H9 (cell line): ENCODE measurements around the gene AGTRAP. TPM values are rescaled to one million over a fixed set of nuclear protein-coding genes. Genes with fewer than 3 reads are reported as not detected.

Experiments used
- DNase-seq: peaks from one replicate; pipeline ENCODE4 v3.0.0-alpha.2; 2017
- H2AFZ ChIP-seq: one replicate; pipeline ENCODE4 v1.6.1; 2013; ENCODE audit warnings: mild to moderate bottlenecking, low read length, control low read depth, moderate library complexity
- H2AK5ac ChIP-seq: 2 replicates; pipeline ENCODE4 v1.6.1; 2013; ENCODE audit warnings: low read length, control low read depth, mixed read lengths; ENCODE audit not compliant: insufficient read length
- H2BK120ac ChIP-seq: one replicate; pipeline ENCODE4 v1.6.1; 2013; ENCODE audit warnings: low read depth, mild to moderate bottlenecking, low read length, control low read depth, inconsistent platforms; ENCODE audit not compliant: poor library complexity, severe bottlenecking
- H2BK12ac ChIP-seq: 2 replicates; pipeline ENCODE4 v1.6.1; 2013; ENCODE audit warnings: low read length, control low read depth, mixed read lengths, low read depth; ENCODE audit not compliant: insufficient read length
- H2BK15ac ChIP-seq: 2 replicates; pipeline ENCODE4 v1.6.1; 2013; ENCODE audit warnings: low read depth, low read length, control low read depth
- H2BK20ac ChIP-seq: one replicate; pipeline ENCODE4 v1.6.1; 2013; ENCODE audit warnings: low read depth, mild to moderate bottlenecking, low read length, control low read depth, inconsistent platforms; ENCODE audit not compliant: poor library complexity, severe bottlenecking
- H2BK5ac ChIP-seq: 2 replicates; pipeline ENCODE4 v1.6.1; 2013; ENCODE audit warnings: low read length, control low read depth, mixed read lengths; ENCODE audit not compliant: insufficient read length
- H3K14ac ChIP-seq: 2 replicates; pipeline ENCODE4 v1.6.1; 2013; ENCODE audit warnings: low read length, control low read depth; ENCODE audit not compliant: insufficient read depth
- H3K18ac ChIP-seq: 2 replicates; pipeline ENCODE4 v1.6.1; 2013; ENCODE audit warnings: low read depth, mild to moderate bottlenecking, mixed read lengths, low read length, control low read depth; ENCODE audit not compliant: insufficient read length
- H3K23ac ChIP-seq: 2 replicates; pipeline ENCODE4 v1.6.1; 2013; ENCODE audit warnings: low read length, control low read depth, mixed read lengths, low read depth; ENCODE audit not compliant: insufficient read length
- H3K23me2 ChIP-seq: 2 replicates; pipeline ENCODE4 v1.6.1; 2013; ENCODE audit warnings: low read depth, mild to moderate bottlenecking, mixed read lengths, low read length, control low read depth; ENCODE audit not compliant: insufficient read length, poor library complexity, severe bottlenecking
- H3K27ac ChIP-seq: 2 replicates; pipeline ENCODE4 v1.5.1; 2013; ENCODE audit warnings: low read length, control low read depth, mixed read lengths, low read depth; ENCODE audit not compliant: insufficient read length
- H3K27me3 ChIP-seq: 2 replicates; pipeline ENCODE4 v1.6.1; 2013; ENCODE audit warnings: low read length, control low read depth, inconsistent platforms; ENCODE audit not compliant: insufficient read depth
- H3K4ac ChIP-seq: 2 replicates; pipeline ENCODE4 v1.6.1; 2013; ENCODE audit warnings: low read depth, mild to moderate bottlenecking, control low read depth, inconsistent platforms, low read length, moderate library complexity
- H3K4me1 ChIP-seq: 2 replicates; pipeline ENCODE4 v1.6.1; 2013; ENCODE audit warnings: low read length, control low read depth, inconsistent platforms; ENCODE audit not compliant: insufficient read depth
- H3K4me2 ChIP-seq: 2 replicates; pipeline ENCODE4 v1.6.1; 2013; ENCODE audit warnings: low read length, control low read depth, mixed read lengths; ENCODE audit not compliant: insufficient read length, insufficient read depth
- H3K56ac ChIP-seq: 2 replicates; pipeline ENCODE4 v1.6.1; 2013; ENCODE audit warnings: low read depth, mild to moderate bottlenecking, mixed read lengths, low read length, control low read depth; ENCODE audit not compliant: insufficient read length
- H3K79me1 ChIP-seq: 2 replicates; pipeline ENCODE4 v1.6.1; 2013; ENCODE audit warnings: low read depth, mild to moderate bottlenecking, moderate library complexity, low read length, control low read depth, inconsistent platforms; ENCODE audit not compliant: insufficient read depth, poor library complexity, severe bottlenecking
- H3K79me2 ChIP-seq: 2 replicates; pipeline ENCODE4 v1.6.1; 2013; ENCODE audit warnings: low read length, control low read depth, inconsistent platforms; ENCODE audit not compliant: insufficient read depth
- H3K9ac ChIP-seq: 2 replicates; pipeline ENCODE4 v1.6.1; 2013; ENCODE audit warnings: low read length, control low read depth, mixed read lengths; ENCODE audit not compliant: insufficient read length; ENCODE audit errors: extremely low read depth
- H3K9me3 ChIP-seq: one replicate; pipeline ENCODE4 v1.6.1; 2013; ENCODE audit warnings: low read depth, low read length, inconsistent platforms; ENCODE audit not compliant: control insufficient read depth
- H3T11ph ChIP-seq: one replicate; pipeline ENCODE4 v1.6.1; 2013; ENCODE audit warnings: mild to moderate bottlenecking, low read length, control low read depth, inconsistent platforms
- H4K20me1 ChIP-seq: one replicate; pipeline ENCODE4 v1.6.1; 2013; ENCODE audit not compliant: control insufficient read depth, insufficient read length, insufficient read depth
- H4K5ac ChIP-seq: 2 replicates; pipeline ENCODE4 v1.6.1; 2013; ENCODE audit warnings: low read depth, mild to moderate bottlenecking, mixed read lengths, low read length, control low read depth; ENCODE audit not compliant: insufficient read length
- H4K8ac ChIP-seq: replicated peaks from 2 replicates; pipeline ENCODE4 v1.6.1; 2013; ENCODE audit warnings: low read length, control low read depth, mixed read lengths, low read depth; ENCODE audit not compliant: insufficient read length
- H4K91ac ChIP-seq: 2 replicates; pipeline ENCODE4 v1.6.1; 2013; ENCODE audit warnings: low read depth, mild to moderate bottlenecking, moderate library complexity, mixed read lengths, low read length, control low read depth; ENCODE audit not compliant: insufficient read length
- H3K27ac Mint-ChIP-seq, 3 experiments: 2 replicates in 2 of 3; 3 replicates in 1 of 3; pipeline ENCODE4 v1.8.0; 2020 to 2021; ENCODE audit warnings: mixed read lengths in 3 of 3, mild to moderate bottlenecking in 1 of 3, moderate library complexity in 1 of 3
- H3K27me3 Mint-ChIP-seq: 2 replicates; pipeline ENCODE4 v1.8.0; 2021; ENCODE audit warnings: low read depth, mild to moderate bottlenecking, moderate library complexity, mixed read lengths
- H3K36me3 Mint-ChIP-seq, 3 experiments: 2 replicates in 2 of 3; 3 replicates in 1 of 3; pipeline ENCODE4 v1.8.0; 2020 to 2021; ENCODE audit warnings: low read depth in 3 of 3, mixed read lengths in 3 of 3; ENCODE audit not compliant: insufficient read depth in 1 of 3
- H3K4me1 Mint-ChIP-seq, 2 experiments: 2 replicates each; pipeline ENCODE4 v1.8.0; 2020; ENCODE audit warnings: mixed read lengths in 2 of 2
- H3K4me3 Mint-ChIP-seq, 2 experiments: 2 replicates in 1 of 2; 3 replicates in 1 of 2; pipeline ENCODE4 v1.8.0; 2020 to 2021; ENCODE audit warnings: mild to moderate bottlenecking in 2 of 2, mixed read lengths in 2 of 2, moderate library complexity in 1 of 2
- H3K9me3 Mint-ChIP-seq, 2 experiments: 2 replicates in 1 of 2; 3 replicates in 1 of 2; pipeline ENCODE4 v1.8.0; 2020; ENCODE audit warnings: mild to moderate bottlenecking in 2 of 2, mixed read lengths in 2 of 2, moderate library complexity in 1 of 2
- WGBS: extraction: QIAGEN DNeasy Blood & Tissue Kit; methylation state at CpG from one replicate; pipeline ENCODE4 v1.1.7; 2013; ENCODE audit warnings: missing lambda C conversion rate, low lambda C conversion rate, mixed read lengths; ENCODE audit not compliant: insufficient read length; ENCODE audit errors: extremely low coverage; 5-methylcytosine and 5-hydroxymethylcytosine counted together
- total RNA-seq: library from RNA; stranded (reverse); gene quantifications from 2 replicates; pipeline ENCODE4 v1.2.1, GENCODE V29; 2021
- TF ChIP-seq, protein P1 (sequence below): fragments of 200-600 bp; sonication (generic); conservative IDR thresholded peaks from 3 replicates; pipeline ENCODE4 v1.8.0; 2021; ENCODE audit warnings: antibody characterized with exemption, mild to moderate bottlenecking

Gene AGTRAP
- total RNA-seq, 1 experiment from 2014 or later: 60.9 TPM

GRCh38 chr1:11779715-11780379 lies 43.9 kb downstream of the AGTRAP start:
- WGBS: no CpG with 5 or more reads among the region's 13 CpGs
- Histone ChIP-seq H3K79me1 (no peaks in the 10 kb centered on the region), H2BK15ac (no peak overlapping the region)

More at GRCh38 chr1:11779715-11780379, 43.9 kb downstream of the AGTRAP start:
- Mint-ChIP-seq H3K27me3 (peaks cover 4% of the 10 kb centered on the region; the same call in 1 of the 2 replicates), H3K4me3 (no peak overlapping the region), H3K27ac (no peak overlapping the region), H3K9me3 (no peaks in the 10 kb centered on the region), H3K36me3 (no peaks in the 10 kb centered on the region), H3K4me1 (peaks cover 4 to 6% of the 10 kb centered on the region in 2 experiments; a peak in 2 of 4 replicates)
- Histone ChIP-seq H4K5ac (no peak overlapping the region), H3K4ac (no peak overlapping the region), H3K27me3 (no peaks in the 10 kb centered on the region), H2BK120ac (no peak overlapping the region), H2BK5ac (no peak overlapping the region), H3K14ac (no peak overlapping the region), H3K9ac (no peak overlapping the region), H4K91ac (no peak overlapping the region), H4K8ac (no peak overlapping the region), H3K27ac (no peak overlapping the region), H2BK20ac (no peak overlapping the region), H3K56ac (no peak overlapping the region), H3K4me1 (no peaks in the 10 kb centered on the region), H3K23ac (no peak overlapping the region), H3K23me2 (no peaks in the 10 kb centered on the region), H2AFZ (no peak overlapping the region), H3T11ph (no peak overlapping the region), H2AK5ac (no peak overlapping the region), H4K20me1 (no peaks in the 10 kb centered on the region), H3K4me2 (no peak overlapping the region), H3K18ac (no peak overlapping the region), H2BK12ac (no peak overlapping the region), H3K79me2 (no peaks in the 10 kb centered on the region), H3K9me3 (no peaks in the 10 kb centered on the region)
- DNase-seq: no peak
- TF ChIP-seq, protein P1, sequence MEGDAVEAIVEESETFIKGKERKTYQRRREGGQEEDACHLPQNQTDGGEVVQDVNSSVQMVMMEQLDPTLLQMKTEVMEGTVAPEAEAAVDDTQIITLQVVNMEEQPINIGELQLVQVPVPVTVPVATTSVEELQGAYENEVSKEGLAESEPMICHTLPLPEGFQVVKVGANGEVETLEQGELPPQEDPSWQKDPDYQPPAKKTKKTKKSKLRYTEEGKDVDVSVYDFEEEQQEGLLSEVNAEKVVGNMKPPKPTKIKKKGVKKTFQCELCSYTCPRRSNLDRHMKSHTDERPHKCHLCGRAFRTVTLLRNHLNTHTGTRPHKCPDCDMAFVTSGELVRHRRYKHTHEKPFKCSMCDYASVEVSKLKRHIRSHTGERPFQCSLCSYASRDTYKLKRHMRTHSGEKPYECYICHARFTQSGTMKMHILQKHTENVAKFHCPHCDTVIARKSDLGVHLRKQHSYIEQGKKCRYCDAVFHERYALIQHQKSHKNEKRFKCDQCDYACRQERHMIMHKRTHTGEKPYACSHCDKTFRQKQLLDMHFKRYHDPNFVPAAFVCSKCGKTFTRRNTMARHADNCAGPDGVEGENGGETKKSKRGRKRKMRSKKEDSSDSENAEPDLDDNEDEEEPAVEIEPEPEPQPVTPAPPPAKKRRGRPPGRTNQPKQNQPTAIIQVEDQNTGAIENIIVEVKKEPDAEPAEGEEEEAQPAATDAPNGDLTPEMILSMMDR: no peak
